T-helper 2 cell treated with Interferon-gamma antibody and Interleukin-4, amounts not matched to agents 100 ng/mL and 5 ng/mL, for 36 hours (primary cell): ENCODE measurements around the gene AGAP9. TPM values are rescaled to one million over a fixed set of nuclear protein-coding genes. Genes with fewer than 3 reads are reported as not detected.
"Not testable (repeated sequence)": the region's sequence is repeated elsewhere in the genome, so short reads cannot be mapped to it uniquely, and the experiment has no call there.

ENCODE experiments used
- intact Hi-C: fragments of 100-400 bp; cut with micrococcal nuclease; formaldehyde crosslinking; loops from one replicate; pipeline ENCODE4 v1.15.1; 2023
- total RNA-seq: library from RNA; stranded (reverse); gene quantifications from 2 replicates; pipeline ENCODE4 v1.2.3, GENCODE V29; 2022

The AGAP9 gene
- total RNA-seq, 1 donor from 2014 or later, result 18.2 TPM

GRCh38 chr10:47457528-47457820, 66.0 kb downstream of the AGAP9 start:
- intact Hi-C loops, result no loop called here

GRCh38 chr10:47456794-47457527, 66.5 kb downstream of the AGAP9 start:
- intact Hi-C loops, result no loop called here

GRCh38 chr10:47456079-47456785, 67.2 kb downstream of the AGAP9 start:
- intact Hi-C loops, result no loop called here

- intact Hi-C loops, result not testable (repeated sequence)
Observed at GRCh38 chr10:47455350-47456078, 67.9 kb downstream of the AGAP9 start.

GRCh38 chr10:47454780-47455058, 68.7 kb downstream of the AGAP9 start:
- intact Hi-C loops, result no loop called here

DNA sequence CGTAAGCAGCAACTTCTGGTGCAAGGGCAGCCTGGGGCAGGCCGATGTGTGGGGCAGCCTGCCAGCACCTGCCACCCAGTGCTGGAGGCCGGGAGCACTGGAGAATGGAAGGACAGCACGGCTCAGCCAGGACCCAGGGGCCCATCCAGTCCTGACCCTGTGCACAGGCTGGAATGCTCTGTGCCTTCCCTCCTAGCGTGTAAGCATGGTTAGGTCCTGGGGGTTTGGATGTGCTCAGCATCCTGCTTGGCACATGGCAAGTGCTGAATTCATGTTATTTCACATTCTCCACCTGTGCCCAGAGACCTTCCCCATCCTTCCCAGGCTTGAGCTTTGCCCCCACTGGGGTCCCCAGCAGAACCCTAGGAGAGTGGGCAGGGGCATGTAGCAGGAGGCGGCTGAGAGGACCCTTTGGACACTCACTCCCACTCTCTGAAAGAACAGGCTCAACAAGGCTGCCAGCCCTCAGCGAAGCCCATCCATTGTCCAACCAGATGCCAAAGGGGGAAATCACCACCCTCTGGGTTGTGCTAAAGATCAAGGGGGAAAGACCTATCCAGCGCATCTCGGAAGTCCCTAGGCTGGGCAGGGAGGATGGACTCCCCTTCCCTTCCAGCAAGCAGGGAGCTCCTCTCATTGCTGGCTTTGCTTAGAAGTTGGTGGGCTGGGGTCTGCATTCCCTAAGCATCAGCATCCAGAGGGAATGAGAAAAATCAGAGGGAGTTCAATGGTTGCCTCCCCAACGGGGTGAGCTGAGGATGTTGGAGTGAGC, 69.2 kb downstream of the AGAP9 start:
- intact Hi-C loops, result no loop called here

DNA sequence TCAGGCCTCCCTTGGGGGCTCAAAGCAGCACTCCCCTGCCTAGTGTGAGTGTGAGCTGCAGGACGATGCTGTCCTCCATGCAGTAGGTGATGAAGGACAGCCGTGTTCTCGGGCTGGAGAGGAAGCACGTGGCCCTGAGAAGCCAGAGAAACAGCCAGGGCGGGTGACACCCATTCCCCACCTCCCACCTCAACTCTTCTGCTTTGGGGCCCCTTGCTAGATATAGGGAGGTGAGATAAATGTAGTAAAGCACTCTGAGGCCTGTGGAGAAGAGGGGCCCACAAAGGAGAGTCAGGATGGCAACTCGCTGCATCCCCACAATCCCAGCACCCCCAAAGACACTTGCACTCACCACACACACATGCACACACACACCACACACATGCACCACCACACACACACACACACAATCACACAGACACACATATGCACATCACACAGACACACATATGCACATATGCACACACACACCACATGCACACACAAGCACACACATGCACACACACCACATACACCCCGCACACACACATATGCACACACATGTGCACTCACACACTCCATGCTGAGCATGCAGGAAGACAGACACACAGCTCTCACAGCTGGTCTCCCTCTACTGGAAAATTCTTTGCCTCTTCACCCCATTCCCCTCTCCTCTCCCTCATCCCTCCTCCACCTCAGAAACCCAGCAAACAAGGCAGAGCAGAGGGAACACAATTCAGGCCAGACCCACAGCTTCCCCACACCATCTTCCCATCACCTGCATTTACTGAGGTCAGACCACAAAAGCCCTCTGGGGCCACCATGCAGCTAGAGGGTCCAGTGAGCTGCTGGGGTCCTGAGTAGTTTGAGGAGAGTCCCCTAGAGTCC, 70.1 kb downstream of the AGAP9 start:
- intact Hi-C loops, result no loop called here

DNA sequence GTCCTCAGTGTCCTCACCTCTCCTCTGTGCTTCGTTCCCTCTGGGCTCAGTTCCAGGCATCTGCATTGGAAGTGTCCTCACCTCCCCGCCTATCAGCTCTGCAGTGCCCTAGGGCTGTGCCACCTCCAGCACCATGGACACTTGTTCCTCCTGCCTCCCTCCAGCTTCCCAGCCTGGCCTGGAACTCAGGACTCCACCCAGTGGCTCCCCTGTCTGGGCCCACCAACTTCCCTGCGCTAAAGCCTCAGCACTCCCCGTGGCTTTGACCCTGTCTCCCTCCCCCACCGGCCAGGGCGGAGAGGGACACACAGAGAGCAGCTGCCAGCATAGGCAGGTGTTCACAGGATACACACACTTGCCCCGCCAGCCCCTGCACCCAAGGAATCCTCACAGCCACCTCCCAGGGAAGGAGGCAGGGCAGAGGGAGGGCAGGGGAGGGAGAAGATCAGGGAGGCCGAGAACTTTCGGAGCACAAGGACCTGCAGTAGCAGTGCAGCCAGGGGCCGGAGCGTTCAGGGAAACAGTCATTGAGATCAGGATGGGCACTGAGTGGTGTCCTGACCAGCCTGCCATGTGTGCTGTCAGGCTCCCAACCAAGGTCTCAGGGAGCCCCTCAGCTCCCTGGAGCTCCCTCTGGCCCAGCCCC, 70.8 kb downstream of the AGAP9 start:
- intact Hi-C loops, result no loop called here

GRCh38 chr10:47451998-47452494, 71.4 kb downstream of the AGAP9 start:
- intact Hi-C loops, result no loop called here

Other genes with a start within 250 kb of the AGAP9 start
- gene GDF10, start 223.4 kb downstream of the AGAP9 start, total RNA-seq, result not detected in 2 replicates
- gene GDF2, start 201.2 kb downstream of the AGAP9 start, total RNA-seq, result not detected in 2 replicates
- gene RBP3, start 175.3 kb downstream of the AGAP9 start, total RNA-seq, result not detected in 2 replicates
- gene ZNF488, start 139.3 kb downstream of the AGAP9 start, total RNA-seq, result 0.93 and 1.3 TPM in 2 replicates
- gene ANXA8, start 39.5 kb downstream of the AGAP9 start, total RNA-seq, result 5.8 and 6.0 TPM in 2 replicates
- gene FAM25G, start 31.9 kb downstream of the AGAP9 start, total RNA-seq, result not detected in 2 replicates
- gene SYT15B, start 240.0 kb upstream of the AGAP9 start, total RNA-seq, result 0.07 and 0.27 TPM in 2 replicates